ENCODE results near the gene MINDY4B.
A peak's percentile ranks its signal among the peaks of the same experiment; 100 is the strongest.
"Not testable (repeated sequence)": the region's sequence is repeated elsewhere in the genome, so short reads cannot be mapped to it uniquely, and the experiment has no call there.

The MINDY4B gene

DNA sequence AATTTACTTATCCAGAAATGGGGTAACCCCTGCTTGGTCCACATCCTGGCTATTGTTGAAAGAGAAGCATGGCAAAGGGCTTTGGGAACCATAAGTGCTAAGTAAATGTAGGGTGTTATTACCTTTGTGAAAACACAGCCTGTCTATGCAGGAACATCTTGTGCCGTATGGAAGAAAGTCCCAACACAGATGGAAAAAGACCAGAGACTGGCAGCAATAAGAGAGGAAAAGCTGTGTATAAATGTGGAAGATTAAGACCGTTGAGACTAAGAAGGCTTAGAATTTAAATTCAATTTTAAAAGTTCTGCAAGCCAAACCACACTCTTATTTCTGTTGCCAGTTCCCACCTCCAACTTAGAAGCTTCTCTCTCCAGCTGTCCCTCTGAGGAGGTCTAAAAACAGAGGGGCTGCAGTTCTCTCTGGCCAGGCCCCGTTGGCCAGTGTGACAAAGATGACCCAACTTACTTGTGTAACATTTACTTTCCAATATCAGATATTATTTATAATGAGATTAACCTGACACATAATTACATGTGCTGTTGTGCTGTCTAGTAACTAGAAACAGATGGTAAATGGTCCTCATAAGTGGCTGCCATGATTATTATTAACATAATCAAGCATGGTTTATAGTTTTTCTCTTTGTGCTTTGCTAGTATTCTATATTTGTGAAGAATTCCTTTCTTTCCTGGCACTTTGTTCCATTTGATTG lies 7.0 kb downstream of the MINDY4B start:
- DNase-seq: no peak

DNA sequence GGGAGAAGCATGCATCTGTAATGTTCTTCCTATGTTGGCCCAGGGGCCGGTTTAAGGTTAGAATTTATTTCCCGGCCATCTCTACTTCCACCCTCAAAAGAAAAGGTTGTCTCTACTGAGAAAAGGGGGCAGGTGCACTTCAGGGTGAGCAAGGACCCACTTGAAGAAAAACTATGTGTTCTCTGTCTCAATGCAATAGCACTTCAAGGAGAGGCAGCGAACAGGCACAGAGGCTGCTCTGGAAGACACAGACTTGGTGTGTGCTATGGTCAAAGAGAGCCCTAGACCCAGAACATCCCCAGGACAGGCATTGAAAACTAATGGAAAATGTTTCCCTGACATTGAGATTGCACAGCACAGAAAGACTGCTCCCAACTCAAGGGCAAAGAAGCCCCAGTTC lies 7.6 kb downstream of the MINDY4B start:
- DNase-seq: no peak

DNA sequence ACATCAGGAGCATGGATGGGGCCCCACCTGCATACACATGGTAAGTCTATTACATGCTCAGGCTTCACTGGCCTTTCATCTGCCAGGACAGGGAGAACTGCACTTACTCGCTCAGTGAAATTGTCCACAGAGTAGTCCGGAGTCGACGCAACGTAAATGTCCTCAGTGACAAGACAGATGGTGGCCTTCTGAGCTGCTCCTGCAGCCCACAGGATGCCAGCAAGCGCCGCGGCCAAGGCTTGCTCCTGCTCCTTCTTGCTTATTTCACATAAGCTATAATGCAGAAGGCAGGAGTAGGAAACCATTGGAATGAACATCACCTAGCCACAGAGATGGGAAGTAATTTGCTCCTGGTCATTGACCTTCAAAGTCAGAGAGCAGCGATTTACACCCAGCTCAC lies 14.4 kb downstream of the MINDY4B start:
- no peak for DNase-seq

DNA sequence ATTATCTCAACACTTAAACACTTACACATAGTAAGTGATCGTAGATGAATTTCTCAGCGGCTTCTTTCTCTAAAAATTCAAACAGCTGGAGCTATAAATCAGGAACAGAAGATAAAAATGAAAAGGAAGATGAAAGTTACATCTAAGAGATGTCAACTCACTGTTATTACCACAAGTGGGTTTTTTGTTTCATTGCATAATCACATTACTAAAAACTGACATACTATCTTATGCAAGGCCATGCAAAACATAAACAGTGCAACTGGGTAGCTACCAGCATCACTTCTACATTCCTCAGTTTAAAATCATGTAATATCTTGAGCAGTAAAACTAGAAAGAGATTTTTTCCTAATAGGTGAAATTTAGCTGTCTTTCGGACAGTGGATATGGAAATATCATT lies 14.9 kb downstream of the MINDY4B start:
- DNase-seq: peak in 3 of 4 experiments; percentile 23 to 80 (median 76)

DNA sequence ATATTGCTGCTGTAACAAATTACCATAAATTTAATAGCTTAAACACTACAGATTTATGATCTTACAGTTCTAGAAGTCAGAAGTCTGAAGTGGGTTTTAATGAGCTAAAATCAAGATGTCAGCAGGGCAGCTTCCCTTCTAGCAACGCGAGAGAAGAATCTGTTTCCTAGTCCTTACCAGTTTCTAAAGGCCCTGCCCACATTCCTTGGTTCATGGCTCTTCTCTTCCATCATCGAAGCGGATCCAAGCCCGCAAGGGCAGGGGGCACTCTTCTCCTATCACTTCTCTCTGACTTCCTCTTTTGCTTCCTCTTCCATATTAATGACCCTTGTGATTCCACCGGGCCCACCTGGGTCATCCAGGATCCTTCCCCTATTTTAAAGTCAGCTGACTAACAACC lies 16.1 kb downstream of the MINDY4B start:
- peak; percentile 16 to 48 (median 40) for DNase-seq

DNA sequence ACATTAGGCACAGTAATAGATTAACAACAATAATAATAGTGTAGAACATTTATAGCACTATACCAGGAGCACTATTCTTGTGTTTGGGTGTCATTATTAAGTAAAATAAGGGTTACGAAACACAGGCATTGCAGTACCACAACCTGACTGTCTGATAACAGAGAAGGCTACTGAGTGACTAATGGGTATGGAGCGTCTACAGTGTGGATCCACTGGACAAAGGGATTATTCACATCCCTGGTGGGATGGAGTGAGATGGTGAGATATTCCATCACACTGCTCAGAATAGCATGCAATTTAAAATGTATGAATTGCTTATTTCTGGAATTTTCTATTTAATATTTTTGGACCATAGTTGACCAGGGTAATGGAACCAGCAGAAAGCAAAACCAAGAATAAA lies 18.2 kb downstream of the MINDY4B start:
- no peak for DNase-seq

DNA sequence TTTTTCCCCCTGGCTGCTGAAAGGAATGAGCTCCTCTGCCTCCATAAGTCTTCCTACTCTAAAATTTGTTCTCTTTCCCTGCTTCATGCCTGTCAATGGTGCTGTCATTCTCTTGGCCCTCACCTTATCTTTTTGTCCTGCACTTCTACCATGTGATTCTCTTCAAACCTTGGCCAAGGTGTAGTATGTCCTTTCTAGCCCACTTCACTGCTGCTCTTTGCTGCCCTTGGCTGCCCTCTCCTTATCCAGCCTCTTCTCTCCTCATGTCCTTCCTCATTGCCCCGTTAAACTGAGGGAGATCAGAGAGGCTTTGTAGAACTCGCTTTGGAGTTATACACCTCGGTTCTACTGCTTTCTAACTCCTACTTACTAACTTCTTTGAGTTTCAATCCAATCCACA lies 19.7 kb downstream of the MINDY4B start:
- DNase-seq: no peak

DNA sequence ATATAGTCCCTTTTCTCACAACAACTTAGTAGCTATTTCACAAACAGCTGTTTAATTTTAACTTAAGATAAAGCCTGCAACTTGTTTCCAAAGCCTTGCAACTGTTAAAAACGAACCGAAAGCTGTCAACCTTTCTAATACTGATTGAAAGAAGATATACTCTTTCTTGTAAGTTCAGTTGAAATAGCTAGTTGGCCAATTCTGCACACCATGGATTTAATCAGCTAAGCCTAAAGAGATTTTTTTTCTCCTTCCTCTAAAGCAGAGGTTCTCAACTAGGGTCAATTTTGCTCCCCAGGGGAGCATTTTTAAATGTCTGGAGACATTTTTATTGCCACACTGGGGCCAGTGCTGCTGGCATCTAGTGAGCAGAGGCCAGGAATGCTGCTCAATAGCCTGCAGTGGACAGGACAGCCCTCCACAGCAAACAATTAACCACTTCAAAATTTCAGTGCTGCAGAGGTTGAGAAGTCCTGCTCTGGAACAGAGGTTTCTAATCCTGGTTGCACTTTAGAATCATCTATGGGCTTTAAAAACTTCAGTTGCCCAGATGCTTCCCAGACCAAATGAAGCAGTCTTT lies 26.2 kb downstream of the MINDY4B start:
- no peak for DNase-seq

DNA sequence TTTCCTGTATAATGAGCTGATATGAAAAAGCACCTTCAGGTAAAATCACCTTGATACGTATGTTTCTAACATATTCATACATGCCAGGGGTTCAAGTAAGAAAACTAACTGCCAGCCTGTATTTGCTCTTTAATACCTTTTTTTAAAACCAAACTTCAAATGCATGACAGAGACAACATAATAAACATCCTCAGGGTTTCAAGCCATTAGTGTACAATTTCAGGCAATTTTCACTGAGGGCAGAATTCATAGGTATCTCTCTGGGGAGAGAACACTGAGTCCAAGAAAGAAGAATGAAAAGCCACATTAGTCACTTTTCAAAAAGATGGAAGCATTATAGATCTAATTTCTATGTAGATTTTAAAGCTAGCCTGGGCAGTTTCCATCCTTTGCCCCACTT lies 26.9 kb downstream of the MINDY4B start:
- DNase-seq: no peak

DNA sequence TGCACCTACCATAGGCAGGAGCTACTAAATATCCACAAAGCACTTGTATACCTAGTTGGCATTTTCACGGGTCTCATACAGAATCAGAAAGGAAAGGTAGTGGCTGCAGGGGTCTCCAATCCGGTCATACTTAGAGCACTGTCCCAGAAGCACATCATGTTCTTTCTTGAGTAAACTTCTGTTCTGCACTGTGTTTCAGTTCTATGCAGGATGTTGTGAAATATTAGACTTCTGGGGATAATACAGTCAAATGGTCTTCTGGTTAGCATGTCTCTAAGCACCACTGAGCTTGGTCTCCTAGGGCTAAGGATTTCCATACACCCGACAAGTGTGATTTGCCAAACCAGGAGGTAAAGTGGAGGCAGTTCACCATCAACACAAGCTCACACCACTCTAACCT lies 27.9 kb downstream of the MINDY4B start:
- DNase-seq: peak in 1 of 4 experiments; percentile 27

DNA sequence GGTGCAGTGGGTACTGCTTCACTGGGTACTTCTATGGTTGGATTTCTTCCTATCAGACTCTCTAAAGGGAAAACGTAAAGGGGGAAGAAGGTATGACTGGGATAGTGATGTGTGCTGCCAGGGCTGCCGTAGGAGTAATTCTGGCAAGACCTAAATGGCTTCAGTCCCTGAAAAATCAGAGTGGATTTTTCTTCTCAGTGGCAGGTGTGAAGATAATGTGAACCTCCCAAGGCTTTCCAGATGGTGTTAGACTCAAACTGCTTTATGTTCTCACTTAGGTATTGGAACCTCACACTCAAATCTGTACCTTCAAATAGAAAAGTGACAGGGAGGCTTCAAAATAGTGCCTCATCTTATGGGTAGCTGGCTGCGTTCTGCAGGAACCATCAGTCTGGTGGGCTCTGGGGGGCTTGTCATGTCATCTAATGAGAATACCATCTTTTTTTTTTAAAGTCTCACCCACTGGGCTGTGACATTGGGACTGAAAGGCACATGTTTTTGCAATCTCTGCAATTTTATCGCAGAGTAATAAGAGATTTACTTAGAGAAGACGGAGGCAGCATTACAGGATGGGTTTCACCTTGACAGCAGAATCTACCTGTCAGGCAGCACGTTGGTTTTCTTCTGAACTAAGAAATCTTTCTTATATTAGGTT lies 28.5 kb downstream of the MINDY4B start:
- DNase-seq: no peak

DNA sequence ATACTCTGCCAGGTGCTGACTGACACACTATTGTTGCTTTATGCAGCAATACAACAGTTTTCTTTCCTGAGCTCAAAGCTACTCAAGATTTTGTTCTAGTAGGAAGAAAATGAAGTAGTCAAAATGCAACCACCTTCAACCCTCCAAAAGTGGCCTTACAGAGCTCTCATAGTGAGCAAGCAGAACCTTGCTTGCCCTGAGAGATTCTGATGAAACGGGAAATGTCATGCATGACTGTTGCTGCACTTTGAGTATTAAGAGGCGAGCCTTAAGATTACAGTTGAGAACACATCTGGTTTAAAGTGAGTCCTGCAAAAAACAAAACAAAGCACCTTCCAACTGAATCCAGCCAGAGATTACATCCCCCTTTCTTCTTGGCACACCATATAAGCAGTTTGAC lies 29.7 kb downstream of the MINDY4B start:
- peak; percentile 20 to 43 (median 36) for DNase-seq

DNA sequence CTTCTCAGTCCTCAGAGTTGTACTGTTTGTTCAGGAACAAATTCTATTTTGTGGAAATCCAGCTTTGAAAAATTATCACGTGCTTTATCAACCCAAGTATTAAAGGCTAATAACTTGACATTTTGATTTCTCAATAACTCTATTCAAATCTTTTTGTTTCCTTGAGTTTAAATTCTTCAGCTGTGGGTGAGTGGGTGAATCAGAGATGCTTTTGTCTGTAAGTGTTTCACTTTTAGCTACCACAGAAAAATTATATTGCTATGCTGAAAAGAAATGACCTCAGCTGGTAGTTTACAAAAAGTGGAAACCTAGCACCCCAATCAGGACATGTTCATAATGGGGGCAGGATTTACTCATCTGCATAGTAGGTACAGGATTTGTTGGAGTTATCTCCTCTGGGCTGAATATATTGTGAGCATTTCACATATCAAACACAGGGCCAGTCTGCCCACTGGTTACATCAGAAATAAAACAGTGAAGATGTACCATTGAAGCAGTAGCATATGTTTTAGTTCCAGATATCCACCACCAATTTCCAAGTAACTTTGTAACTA lies 30.5 kb downstream of the MINDY4B start:
- DNase-seq: no peak

DNA sequence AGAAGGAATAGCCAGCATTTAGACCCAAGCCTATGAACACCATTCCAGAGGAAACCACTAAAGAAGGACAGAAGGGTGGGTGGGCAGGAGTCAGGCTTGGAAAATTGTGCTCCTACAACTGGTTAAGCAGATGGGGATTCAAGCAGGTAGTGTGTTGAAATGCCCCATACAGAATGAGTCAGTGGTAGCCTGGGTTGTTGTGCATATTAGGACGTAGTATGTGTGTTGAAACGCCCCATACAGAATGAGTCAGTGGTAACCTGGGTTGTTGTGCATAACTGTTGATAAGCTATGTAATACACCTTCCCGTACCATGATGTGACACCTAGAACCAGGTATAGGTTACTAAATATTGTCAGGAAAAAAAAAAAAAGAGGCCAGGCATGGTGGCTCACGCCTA lies 34.0 kb downstream of the MINDY4B start:
- DNase-seq: no peak

DNA sequence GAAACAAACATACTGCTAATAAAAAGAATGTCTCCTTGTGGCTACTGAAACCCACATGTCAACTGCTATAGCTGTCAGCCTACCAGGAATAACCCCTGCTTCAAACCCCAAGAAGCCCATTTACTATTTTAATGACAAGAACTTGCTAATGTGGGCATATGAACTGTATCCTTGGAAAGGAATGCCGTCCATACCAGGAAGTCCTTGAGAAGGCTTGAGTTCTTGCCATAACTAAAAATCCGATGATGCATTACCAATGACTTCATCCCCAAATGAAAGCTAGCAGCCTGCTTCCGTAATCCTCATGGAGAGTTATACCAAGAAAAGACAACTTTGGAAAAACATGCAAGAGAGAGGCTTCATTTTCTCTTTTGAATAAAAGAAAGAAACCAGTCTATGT lies 34.8 kb downstream of the MINDY4B start:
- DNase-seq: no peak

DNA sequence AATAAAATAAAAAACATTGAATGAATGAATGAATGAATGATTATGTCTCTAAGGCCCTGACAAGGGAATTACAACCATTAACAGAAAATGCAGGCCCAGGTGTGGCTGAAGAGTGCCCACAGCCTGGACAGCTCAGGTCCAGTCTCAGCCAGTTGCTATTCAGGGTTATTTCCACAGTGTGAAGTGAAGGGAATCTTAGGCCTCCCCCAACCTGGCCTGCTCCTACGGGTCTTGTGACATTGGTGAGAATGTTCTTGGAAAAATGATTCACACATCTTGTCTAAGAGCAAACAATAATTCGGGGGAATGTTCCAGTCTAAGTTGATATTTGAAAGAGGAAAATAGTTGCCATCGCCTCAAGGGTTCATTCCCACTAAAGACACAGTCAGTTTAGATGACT lies 37.0 kb downstream of the MINDY4B start:
- no peak for DNase-seq

DNA sequence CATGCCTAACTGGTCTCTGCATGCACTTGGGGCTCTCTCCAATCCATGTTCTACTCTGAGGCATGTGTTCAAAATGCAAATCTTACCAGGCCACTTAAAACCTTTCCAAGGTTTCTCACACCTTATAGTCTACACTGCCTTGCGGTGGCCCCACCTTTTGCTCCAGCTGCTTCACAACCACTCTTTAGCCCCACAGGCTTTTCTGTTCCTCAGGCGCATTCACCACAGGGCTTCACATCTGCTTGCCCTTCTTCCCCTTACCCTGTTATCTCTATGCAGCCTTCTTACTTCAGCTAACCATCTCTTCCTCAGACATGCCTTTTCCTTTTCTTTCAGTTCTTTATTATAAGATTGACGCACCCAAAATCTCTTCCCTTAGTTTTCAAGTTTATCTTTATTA lies 37.8 kb downstream of the MINDY4B start:
- no peak for DNase-seq

DNA sequence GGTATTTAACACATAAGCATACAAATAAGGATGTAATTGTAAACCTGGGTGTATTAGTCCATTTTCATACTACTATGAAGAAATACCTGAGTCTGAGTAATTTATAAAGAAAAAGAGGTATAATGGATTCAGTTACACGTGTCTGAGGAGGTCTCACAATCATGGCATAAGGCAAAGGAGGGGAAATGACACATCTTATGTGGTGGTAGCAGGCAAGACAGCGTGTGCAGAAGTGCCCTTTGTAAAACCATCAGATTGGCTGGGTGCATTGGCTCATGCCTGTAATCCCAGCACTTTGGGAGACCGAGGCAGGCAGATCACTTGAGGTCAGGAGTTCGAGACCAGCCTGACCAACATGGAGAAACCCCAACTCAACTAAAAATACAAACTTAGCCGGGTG lies 41.3 kb downstream of the MINDY4B start:
- DNase-seq: not testable (repeated sequence)

DNA sequence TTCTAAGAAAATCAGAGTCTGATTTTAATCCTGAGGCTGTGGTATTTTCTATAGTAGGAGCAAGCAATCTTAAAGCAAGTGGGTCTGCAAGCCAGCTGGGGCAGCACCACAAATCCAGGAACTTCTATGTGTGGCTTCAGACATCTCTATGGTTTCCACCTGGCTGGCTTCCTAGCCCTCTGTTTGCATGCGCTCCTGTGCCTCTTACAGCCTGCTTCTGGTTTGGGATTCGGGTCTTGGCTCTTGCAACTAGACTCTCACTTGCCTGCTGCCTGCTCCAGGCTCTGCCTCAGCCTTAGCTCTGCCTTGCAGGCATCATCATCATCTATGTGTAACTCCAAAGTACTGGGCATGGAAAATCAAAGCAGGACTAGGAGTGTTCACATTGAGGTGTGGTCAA lies 43.4 kb downstream of the MINDY4B start:
- no peak for DNase-seq

DNA sequence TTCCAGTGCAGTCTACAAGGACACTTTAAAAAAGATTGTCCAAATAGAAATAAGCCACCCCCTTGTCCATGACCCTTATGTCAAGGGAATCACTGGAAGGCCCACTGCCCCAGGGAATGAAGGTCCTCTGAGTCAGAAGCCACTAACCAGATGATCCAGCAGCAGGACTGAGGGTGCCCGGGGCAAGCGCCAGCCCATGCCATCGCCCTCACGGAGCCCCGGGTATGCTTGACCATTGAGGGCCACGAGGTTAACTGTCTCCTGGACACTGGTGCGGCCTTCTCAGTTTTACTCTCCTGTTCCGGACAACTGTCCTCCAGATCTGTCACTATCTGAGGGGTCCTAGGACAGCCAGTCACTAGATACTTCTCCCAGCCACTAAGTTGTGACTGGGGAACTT lies 47.3 kb downstream of the MINDY4B start:
- not testable (repeated sequence) for DNase-seq

DNA sequence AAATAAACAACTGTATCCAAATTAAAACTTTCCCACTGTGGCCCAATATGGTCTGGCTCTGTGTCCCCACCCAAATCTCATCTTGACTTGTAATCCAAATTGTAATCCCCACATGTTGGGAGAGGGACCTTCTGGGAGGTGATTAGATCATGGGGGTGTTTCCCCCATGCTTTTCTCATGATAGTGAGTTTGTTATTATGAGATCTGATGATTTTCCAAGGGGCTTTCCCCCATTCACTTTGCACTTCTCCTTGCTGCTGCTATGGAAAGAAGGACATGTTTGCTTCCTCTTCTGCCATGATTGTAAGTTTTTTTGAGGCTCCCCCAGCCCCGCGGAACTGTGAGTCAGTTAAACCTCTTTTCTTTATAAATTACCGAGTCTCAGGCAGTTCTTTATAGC lies 55.0 kb downstream of the MINDY4B start:
- DNase-seq: peak in 1 of 4 experiments; percentile 16

DNA sequence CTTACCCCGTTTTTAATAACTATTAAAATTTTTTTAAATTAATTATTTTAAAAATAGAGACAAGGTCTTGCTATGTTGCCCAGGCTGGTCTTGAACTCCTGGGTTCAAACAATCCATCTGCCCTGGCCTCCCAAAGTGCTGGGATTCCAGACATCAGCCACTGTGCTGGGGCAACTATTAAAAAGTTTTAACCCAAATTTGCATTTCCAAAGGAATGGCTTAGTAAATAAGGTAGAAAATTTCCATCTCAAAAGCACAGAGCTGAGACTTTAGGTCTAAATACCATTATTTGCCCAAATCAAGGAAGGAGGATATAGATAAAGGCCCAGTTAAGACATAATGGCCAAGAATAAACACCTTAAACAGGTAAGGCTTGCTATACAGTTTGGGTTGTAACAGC lies 56.4 kb downstream of the MINDY4B start:
- DNase-seq: no peak

DNA sequence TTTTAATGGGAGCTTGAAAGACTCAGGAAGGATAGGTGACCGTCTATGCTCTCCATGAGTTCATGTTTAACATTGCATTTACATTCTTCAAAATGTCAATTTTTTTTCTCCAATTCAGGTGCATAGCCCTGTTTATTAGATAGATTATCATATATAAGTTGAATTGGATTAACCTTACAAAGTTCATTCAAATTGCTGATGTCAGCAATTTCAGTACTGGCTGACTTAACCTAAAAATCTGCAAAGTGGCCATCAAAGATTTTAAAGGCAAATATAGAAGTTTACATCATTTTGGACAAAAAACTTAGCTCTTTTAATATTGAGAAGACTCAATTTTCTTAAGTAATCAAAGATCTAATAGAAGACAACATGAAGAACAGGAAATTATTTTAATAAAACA lies 57.8 kb downstream of the MINDY4B start:
- no peak for DNase-seq

DNA sequence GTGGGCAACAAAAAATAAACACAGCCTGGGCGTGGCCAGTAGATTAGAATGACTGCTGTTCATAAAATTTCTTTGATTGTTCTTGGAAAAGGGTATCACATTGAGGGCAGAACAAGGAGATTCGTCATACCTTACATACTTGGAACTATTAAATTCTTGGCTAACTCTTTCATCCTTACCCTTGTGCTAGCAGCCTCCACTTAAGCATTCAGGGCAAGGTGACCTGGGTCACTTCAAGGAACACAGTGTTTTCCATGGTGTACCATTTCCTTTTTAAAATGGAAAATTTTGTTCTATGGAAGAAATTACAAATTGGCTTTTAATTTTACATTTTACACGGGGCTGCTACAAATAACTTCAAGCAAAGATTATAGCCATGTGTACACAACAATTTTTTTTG lies 60.8 kb downstream of the MINDY4B start:
- DNase-seq: no peak

All from suppressor macrophage (primary cell).